GM12864 (cell line): ENCODE measurements around the gene ENOSF1.

Experiments used
- DNase-seq: peaks from one replicate; pipeline ENCODE4 v3.0.0-alpha.2; 2011; ENCODE audit warnings: low read depth
- H3K4me3 ChIP-seq: 2 replicates; pipeline ENCODE4 v1.5.1; 2011; ENCODE audit warnings: mild to moderate bottlenecking, low read depth, low read length, control low read depth
- CTCF ChIP-seq: IDR thresholded peaks from 2 replicates; pipeline ENCODE4 v1.5.1; 2011; ENCODE audit warnings: low read depth, mild to moderate bottlenecking, moderate library complexity, low read length, control low read depth, inconsistent platforms; ENCODE audit errors: missing control alignments

The ENOSF1 gene

GRCh38 chr18:677145-677544 is 35.3 kb downstream of the ENOSF1 start:
- no peak for DNase-seq
- TF ChIP-seq CTCF = no peak
- H3K4me3 ChIP-seq = no peak overlapping the region

GRCh38 chr18:676736-677135 is 35.7 kb downstream of the ENOSF1 start:
- TF ChIP-seq CTCF = no peak
- no peak overlapping the region for H3K4me3 ChIP-seq
- no peak for DNase-seq

GRCh38 chr18:676069-676468 is 36.4 kb downstream of the ENOSF1 start:
- no peak for TF ChIP-seq CTCF
- no peak overlapping the region for H3K4me3 ChIP-seq
- no peak for DNase-seq

- DNase-seq = no peak
- no peak for TF ChIP-seq CTCF
These were observed 37.1 kb downstream of the ENOSF1 start for GRCh38 chr18:675307-675706.

GRCh38 chr18:673769-674168 is 38.7 kb downstream of the ENOSF1 start:
- no peak overlapping the region for H3K4me3 ChIP-seq

More at GRCh38 chr18:675307-675706, 37.1 kb downstream of the ENOSF1 start:
- no peak overlapping the region for H3K4me3 ChIP-seq

GRCh38 chr18:673317-673716 is 39.1 kb downstream of the ENOSF1 start:
- H3K4me3 ChIP-seq = no peak overlapping the region
- TF ChIP-seq CTCF = no peak

More at GRCh38 chr18:673769-674168, 38.7 kb downstream of the ENOSF1 start:
- no peak for DNase-seq
- TF ChIP-seq CTCF = no peak

GRCh38 chr18:671405-671804 is 41.0 kb downstream of the ENOSF1 start:
- no peak for DNase-seq
- no peak for TF ChIP-seq CTCF
- H3K4me3 ChIP-seq = no peak overlapping the region

More at GRCh38 chr18:673317-673716, 39.1 kb downstream of the ENOSF1 start:
- no peak for DNase-seq
